Measurements from ENCODE around the gene CAMK4.

- TF ChIP-seq, protein P1, sequence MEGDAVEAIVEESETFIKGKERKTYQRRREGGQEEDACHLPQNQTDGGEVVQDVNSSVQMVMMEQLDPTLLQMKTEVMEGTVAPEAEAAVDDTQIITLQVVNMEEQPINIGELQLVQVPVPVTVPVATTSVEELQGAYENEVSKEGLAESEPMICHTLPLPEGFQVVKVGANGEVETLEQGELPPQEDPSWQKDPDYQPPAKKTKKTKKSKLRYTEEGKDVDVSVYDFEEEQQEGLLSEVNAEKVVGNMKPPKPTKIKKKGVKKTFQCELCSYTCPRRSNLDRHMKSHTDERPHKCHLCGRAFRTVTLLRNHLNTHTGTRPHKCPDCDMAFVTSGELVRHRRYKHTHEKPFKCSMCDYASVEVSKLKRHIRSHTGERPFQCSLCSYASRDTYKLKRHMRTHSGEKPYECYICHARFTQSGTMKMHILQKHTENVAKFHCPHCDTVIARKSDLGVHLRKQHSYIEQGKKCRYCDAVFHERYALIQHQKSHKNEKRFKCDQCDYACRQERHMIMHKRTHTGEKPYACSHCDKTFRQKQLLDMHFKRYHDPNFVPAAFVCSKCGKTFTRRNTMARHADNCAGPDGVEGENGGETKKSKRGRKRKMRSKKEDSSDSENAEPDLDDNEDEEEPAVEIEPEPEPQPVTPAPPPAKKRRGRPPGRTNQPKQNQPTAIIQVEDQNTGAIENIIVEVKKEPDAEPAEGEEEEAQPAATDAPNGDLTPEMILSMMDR (IDR thresholded peaks at IDR 0.05), result no peak
- no peak for TF ChIP-seq POLR2A (IDR thresholded peaks at IDR 0.05)
These were observed 162.6 kb downstream of the CAMK4 start for GRCh38 chr5:111386832-111387162.
